Activated CD4-positive, alpha-beta memory T cell treated with anti-CD3 and anti-CD28 coated beads, Interleukin-2, amount 10 ng/mL, durations not matched to agents 7 days and 5 days (primary cell): ENCODE results near the gene FOXP1. TPM values are rescaled to one million over a fixed set of nuclear protein-coding genes. Genes with fewer than 3 reads are reported as not detected.

Source experiments
- CTCF ChIA-PET: fragments of 350-600 bp; sonication (Branson Sonifier 250); formaldehyde crosslinking; loops from one replicate; lab custom pipeline; 2021; ENCODE audit warnings: antibody characterized with exemption, inconsistent platforms; lab: Charles Lee
- POLR2A ChIA-PET: fragments of 350-600 bp; sonication (Branson Sonifier 250); formaldehyde crosslinking; loops from one replicate; lab custom pipeline; 2021; ENCODE audit warnings: antibody characterized with exemption; lab: Charles Lee
- DNase-seq: peaks from one replicate; pipeline ENCODE4 v3.0.0-alpha.2; 2020
- H3K27ac Mint-ChIP-seq: one replicate; pipeline ENCODE4 v1.8.0; 2021; ENCODE audit warnings: mild to moderate bottlenecking, mixed read lengths
- H3K27me3 Mint-ChIP-seq: one replicate; pipeline ENCODE4 v1.8.0; 2021; ENCODE audit warnings: mixed read lengths
- H3K36me3 Mint-ChIP-seq: one replicate; pipeline ENCODE4 v1.8.0; 2021; ENCODE audit warnings: low read depth, mixed read lengths
- H3K4me1 Mint-ChIP-seq: one replicate; pipeline ENCODE4 v1.8.0; 2021; ENCODE audit warnings: mixed read lengths
- H3K4me3 Mint-ChIP-seq: one replicate; pipeline ENCODE4 v1.8.0; 2021; ENCODE audit warnings: mild to moderate bottlenecking, mixed read lengths
- H3K9me3 Mint-ChIP-seq: one replicate; pipeline ENCODE4 v1.8.0; 2021; ENCODE audit warnings: mixed read lengths
- total RNA-seq, 2 experiments: library from RNA; stranded (reverse); gene quantifications; one replicate each; pipeline ENCODE4 v1.2.3, GENCODE V29; 2021

FOXP1 gene
- total RNA-seq, 2 experiments from 2014 or later: 71.3 to 76.9 TPM

DNA sequence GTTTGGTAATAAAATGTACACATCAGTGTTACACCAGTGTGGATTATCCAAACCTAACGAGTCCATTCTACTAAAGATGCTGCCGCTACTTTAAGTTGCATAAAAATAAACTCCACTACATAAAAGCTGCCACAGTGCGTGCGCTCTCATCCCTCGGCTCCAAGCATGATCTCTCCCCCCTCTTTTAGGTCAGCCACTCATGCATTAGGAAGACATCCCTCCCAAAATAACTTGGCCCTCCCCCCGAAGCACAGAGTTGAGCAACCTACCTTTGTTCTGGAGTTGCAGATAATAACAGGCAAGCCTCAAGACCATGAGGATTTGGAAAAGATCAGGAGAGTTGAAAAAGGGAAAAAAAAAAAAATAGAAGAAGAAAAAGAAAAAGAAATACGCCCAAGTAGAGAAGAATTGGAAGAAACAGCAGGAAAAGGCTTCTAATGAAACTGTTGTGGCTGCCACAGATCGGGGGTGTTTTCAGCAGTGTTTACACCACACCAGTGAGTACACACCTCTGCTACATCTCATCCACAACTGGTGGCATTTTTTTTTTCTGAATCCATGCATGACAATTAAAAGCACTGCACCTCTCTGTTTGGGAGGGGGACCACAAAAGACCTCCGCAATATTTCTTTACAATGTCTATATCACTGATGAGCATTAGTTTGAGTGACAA is 339.2 kb downstream of the FOXP1 start:
- Mint-ChIP-seq H3K27ac (no peak overlapping the region), H3K4me1 (no peaks in the 10 kb centered on the region), H3K9me3 (no peaks in the 10 kb centered on the region), H3K36me3 (no peaks in the 10 kb centered on the region), H3K4me3 (no peak overlapping the region), H3K27me3 (no peaks in the 10 kb centered on the region)
- POLR2A ChIA-PET: no interaction called here
- DNase-seq: no peak
- CTCF ChIA-PET: no interaction called here

DNA sequence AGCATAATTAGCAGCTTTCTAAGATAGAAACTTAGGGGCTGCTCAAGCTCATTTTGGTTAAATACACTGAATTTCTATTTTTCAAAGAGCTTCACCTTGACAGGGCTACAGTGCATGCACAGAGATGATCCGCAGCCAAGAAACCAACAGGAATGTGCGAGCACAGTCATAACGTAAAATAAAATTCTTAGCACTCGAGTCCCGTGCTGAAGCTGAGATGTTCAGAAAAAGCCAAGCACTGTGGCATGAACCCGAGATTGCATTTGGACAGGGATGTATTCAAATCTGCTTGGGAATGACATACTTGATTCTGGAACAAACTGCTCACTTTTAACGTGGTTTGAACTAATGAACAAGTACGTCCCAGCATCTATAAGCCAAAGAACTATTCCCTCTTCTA is 340.3 kb downstream of the FOXP1 start:
- CTCF ChIA-PET: interaction anchor here (0.7 kb wide), 1 partner anchor 507 kb away, joined by 3 read pairs; no protein-coding TSS in a partner anchor
- H3K4me1 Mint-ChIP-seq: no peaks in the 10 kb centered on the region
- H3K4me3 Mint-ChIP-seq: no peak overlapping the region
- no peaks in the 10 kb centered on the region for H3K9me3 Mint-ChIP-seq
- POLR2A ChIA-PET: no interaction called here
- DNase-seq: no peak
- H3K27me3 Mint-ChIP-seq: no peaks in the 10 kb centered on the region
- no peak overlapping the region for H3K27ac Mint-ChIP-seq
- no peaks in the 10 kb centered on the region for H3K36me3 Mint-ChIP-seq

DNA sequence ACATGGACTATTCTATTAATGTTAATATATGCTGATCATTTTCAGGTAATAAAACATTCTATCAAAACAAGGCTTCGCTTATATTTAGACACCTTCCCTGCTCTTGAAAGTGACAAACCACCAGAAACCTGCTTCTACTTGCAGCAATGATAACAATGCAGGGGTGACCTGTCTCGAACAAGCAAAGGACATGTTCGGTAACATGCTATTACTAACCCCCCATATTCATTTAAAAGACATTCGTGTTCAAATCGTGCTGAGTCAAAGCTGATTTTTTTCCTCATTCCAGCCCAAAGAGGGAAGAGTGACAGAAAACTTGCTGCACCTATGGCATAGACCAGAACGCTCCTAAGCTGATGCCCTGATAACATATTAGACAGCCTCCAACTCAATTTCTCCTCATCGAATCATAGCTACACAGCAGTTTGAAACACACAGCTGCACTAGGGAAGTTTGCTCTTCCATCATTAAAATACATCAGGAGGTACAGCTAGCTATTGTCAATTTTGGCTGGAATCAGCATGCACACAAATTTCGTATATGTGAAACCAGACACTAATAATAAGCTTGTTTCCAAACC is 341.5 kb downstream of the FOXP1 start:
- H3K9me3 Mint-ChIP-seq: no peaks in the 10 kb centered on the region
- CTCF ChIA-PET: interaction anchor here (0.7 to 1.0 kb wide), 2 partner anchors 12 to 179 kb away, joined by 3 read pairs; no protein-coding TSS in a partner anchor
- H3K4me3 Mint-ChIP-seq: no peak overlapping the region
- H3K36me3 Mint-ChIP-seq: no peaks in the 10 kb centered on the region
- no peak overlapping the region for H3K27ac Mint-ChIP-seq
- POLR2A ChIA-PET: interaction anchor here (1.0 kb wide), 1 partner anchor 101 kb away, joined by 3 read pairs; no protein-coding TSS in a partner anchor
- H3K27me3 Mint-ChIP-seq: no peaks in the 10 kb centered on the region
- no peak for DNase-seq
- H3K4me1 Mint-ChIP-seq: no peaks in the 10 kb centered on the region

- H3K27me3 Mint-ChIP-seq: no peaks in the 10 kb centered on the region
- POLR2A ChIA-PET: no interaction called here
- no peaks in the 10 kb centered on the region for H3K9me3 Mint-ChIP-seq
- DNase-seq: no peak
- peaks cover 3% of the 10 kb centered on the region for H3K36me3 Mint-ChIP-seq
- CTCF ChIA-PET: interaction anchor here (0.7 kb wide), 1 partner anchor 180 kb away, joined by 3 read pairs; no protein-coding TSS in a partner anchor
- no peak overlapping the region for H3K27ac Mint-ChIP-seq
- no peaks in the 10 kb centered on the region for H3K4me1 Mint-ChIP-seq
- no peak overlapping the region for H3K4me3 Mint-ChIP-seq
Observed at GRCh38 chr3:71241246-71241901, 342.2 kb downstream of the FOXP1 start.

- ChIA-PET CTCF (no interaction called here), POLR2A (no interaction called here)
- DNase-seq: no peak
- H3K36me3 Mint-ChIP-seq: peaks cover 6% of the 10 kb centered on the region
- H3K27ac Mint-ChIP-seq: no peak overlapping the region
- H3K4me1 Mint-ChIP-seq: no peaks in the 10 kb centered on the region
- no peaks in the 10 kb centered on the region for H3K27me3 Mint-ChIP-seq
- no peaks in the 10 kb centered on the region for H3K9me3 Mint-ChIP-seq
- no peak overlapping the region for H3K4me3 Mint-ChIP-seq
Observed at GRCh38 chr3:71240034-71240433, 343.5 kb downstream of the FOXP1 start.

DNA sequence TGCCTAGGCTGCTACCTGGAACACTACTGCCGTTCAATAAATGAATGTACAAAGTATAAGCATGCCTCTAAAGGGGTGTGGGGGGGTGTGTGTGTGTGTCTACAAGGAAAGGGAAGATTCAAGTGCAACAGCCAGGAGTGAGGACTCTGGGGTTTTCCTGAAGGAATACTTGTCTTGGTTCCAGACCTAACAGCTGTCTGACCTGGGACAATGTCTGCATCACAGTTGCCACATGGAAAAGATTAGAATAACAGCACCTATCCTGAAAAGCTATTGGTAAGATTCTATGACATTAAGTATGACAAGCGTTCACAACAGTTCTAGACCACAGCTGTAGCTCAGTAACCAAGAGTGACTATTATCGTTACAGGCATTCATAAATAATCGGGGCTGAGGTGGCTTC is 345.2 kb downstream of the FOXP1 start:
- Mint-ChIP-seq H3K27ac (no peak overlapping the region), H3K9me3 (no peaks in the 10 kb centered on the region), H3K27me3 (no peaks in the 10 kb centered on the region), H3K36me3 (peaks cover 6% of the 10 kb centered on the region), H3K4me3 (no peak overlapping the region), H3K4me1 (no peaks in the 10 kb centered on the region)
- ChIA-PET CTCF (no interaction called here), POLR2A (no interaction called here)
- DNase-seq: no peak

DNA sequence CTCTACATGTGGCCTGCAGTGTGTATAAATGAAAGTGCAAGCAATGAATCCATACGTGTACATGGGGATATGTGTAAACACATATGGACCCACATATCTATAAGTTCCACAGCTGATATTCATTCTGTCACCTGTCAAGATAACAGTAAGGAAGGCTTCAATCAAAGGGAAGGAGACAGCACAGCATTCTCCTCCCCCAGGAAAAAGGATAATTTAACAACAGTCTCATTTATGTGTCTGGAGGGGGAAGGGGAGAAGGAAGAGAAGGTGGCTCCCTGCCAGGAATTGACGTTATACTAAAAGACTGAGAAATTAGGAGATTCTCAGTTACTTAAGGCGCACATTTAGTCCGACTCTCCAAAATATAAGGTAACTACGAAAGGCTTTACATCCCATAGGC is 345.9 kb downstream of the FOXP1 start:
- POLR2A ChIA-PET: no interaction called here

DNA sequence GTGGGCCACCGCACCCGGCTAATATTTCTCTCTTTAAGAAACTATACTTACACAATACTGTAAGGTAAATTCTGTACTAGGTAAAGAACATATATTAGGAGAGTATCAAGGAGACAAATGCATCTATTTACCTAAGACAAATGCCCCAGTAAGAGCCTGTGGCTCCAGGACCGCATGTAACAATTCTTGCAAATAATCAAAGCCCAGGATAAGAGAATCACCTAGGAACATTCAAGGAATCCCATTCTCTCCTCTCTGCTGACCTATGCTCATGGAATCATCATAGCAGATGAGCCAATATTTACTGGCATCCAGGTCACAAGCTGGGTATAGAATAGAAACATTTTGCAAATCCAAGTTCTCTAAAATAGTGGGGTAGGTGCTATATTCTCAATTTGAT is 347.7 kb downstream of the FOXP1 start:
- ChIA-PET POLR2A (no interaction called here), CTCF (no interaction called here)
- no peak for DNase-seq
- Mint-ChIP-seq H3K27me3 (no peaks in the 10 kb centered on the region), H3K27ac (no peak overlapping the region), H3K4me3 (no peak overlapping the region), H3K9me3 (no peaks in the 10 kb centered on the region), H3K36me3 (peaks cover 6% of the 10 kb centered on the region), H3K4me1 (peaks cover 9% of the 10 kb centered on the region)

More for the DNA sequence above, 345.9 kb downstream of the FOXP1 start:
- H3K27me3 Mint-ChIP-seq: no peaks in the 10 kb centered on the region
- no peak overlapping the region for H3K27ac Mint-ChIP-seq
- H3K4me1 Mint-ChIP-seq: no peaks in the 10 kb centered on the region
- peaks cover 6% of the 10 kb centered on the region for H3K36me3 Mint-ChIP-seq
- no peak for DNase-seq
- CTCF ChIA-PET: no interaction called here
- H3K9me3 Mint-ChIP-seq: no peaks in the 10 kb centered on the region
- no peak overlapping the region for H3K4me3 Mint-ChIP-seq

- ChIA-PET POLR2A (no interaction called here), CTCF (no interaction called here)
- Mint-ChIP-seq H3K27me3 (peaks cover 10% of the 10 kb centered on the region), H3K27ac (no peak overlapping the region), H3K36me3 (peaks cover 6% of the 10 kb centered on the region), H3K9me3 (no peaks in the 10 kb centered on the region), H3K4me3 (no peak overlapping the region), H3K4me1 (peaks cover 17% of the 10 kb centered on the region)
- no peak for DNase-seq
Observed at GRCh38 chr3:71232895-71233294, 350.6 kb downstream of the FOXP1 start.

DNA sequence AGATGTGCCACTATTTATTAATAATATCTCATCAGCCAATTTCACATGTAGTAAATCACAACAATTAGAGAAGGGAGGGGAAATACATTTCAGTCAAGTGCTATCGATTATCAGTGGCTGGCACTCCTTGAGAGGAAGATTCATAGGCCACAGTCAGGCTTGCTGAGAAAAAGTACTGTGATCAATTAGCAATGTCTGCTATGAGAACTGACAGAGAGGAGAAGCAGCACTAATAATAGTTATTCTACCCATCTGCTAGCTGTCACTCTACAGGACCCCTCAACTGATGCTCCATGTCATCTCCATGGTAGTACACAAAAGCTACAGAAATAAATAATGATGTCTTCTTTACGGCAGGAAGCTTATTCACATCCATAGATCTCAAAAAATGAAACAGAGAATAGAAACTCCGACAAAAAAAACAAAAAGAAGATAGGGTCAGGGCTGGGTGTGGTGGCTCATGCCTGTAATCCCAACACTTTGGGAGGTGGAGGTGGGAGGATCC is 351.3 kb downstream of the FOXP1 start:
- Mint-ChIP-seq H3K4me3 (no peak overlapping the region), H3K4me1 (peaks cover 23% of the 10 kb centered on the region)

DNA sequence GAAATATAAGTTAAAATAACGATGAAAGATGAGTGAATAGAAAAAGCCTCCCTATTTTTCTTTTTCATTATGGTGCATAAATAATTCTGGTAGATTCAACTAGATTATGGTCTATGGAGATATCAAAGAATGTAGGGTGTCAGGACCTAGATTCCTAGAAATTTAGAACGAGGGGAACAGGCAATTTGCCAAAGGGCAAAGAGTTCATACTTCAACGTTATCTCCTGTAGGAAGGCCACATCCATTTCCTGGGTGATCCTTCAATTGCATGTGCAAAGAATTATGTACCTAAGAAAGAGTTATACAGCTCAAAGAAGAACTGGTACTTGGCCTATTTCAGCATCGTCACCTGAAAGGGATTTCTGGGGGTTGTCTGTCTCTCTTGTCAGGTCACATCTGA is 351.8 kb downstream of the FOXP1 start:
- Mint-ChIP-seq H3K4me3 (no peak overlapping the region), H3K9me3 (no peaks in the 10 kb centered on the region), H3K36me3 (peaks cover 6% of the 10 kb centered on the region), H3K27ac (no peak overlapping the region), H3K4me1 (peaks cover 29% of the 10 kb centered on the region), H3K27me3 (peaks cover 10% of the 10 kb centered on the region)
- POLR2A ChIA-PET: no interaction called here
- CTCF ChIA-PET: no interaction called here
- DNase-seq: no peak

More for the DNA sequence above, 351.3 kb downstream of the FOXP1 start:
- Mint-ChIP-seq H3K27me3 (peaks cover 10% of the 10 kb centered on the region), H3K36me3 (peaks cover 6% of the 10 kb centered on the region), H3K27ac (no peak overlapping the region), H3K9me3 (no peaks in the 10 kb centered on the region)
- CTCF ChIA-PET: no interaction called here
- POLR2A ChIA-PET: no interaction called here
- no peak for DNase-seq

DNA sequence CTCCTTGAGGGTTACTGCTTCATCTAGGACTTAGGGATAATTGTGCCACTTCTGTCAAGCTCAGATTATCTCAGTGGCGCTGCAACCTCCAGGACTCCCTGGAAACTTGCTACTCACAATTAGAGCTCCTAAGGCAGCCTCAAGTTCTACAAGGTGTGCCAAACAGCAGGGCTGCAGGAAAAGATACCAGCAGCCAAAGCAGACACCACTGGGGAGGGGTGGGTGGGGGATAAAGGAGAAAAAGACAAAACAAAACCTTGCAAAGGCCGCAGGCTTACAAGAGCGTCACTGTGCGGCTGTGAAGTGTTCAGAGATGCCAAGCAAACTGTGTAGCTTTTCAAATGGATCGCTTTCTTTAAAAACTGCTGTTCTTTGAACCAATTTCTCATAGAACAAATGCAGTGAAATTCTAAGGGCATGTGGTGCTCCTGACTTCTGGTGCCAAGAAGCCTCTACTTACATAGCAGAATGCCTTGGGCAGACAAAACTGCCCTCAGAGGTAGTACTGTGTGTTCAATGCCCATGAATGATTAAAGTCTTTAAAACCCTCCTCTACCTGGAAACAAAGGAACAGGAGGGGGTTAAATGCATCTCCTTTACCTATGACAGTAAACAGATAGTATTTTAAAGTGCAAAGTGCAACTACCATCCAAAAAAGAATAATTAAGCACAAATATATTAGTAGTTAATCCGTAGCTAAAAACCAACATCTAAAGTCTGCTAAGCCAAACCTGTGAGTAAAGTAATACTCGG is 353.4 kb downstream of the FOXP1 start:
- DNase-seq: no peak
- CTCF ChIA-PET: interaction anchor here (1.1 to 1.5 kb wide), 2 partner anchors 9 to 12 kb away, joined by 3 read pairs; no protein-coding TSS in a partner anchor
- Mint-ChIP-seq H3K4me3 (no peak overlapping the region), H3K36me3 (no peaks in the 10 kb centered on the region), H3K27me3 (peaks cover 16% of the 10 kb centered on the region), H3K9me3 (no peaks in the 10 kb centered on the region), H3K4me1 (peaks cover 42% of the 10 kb centered on the region), H3K27ac (no peak overlapping the region)
- POLR2A ChIA-PET: interaction anchor here (1.9 kb wide), 1 partner anchor 100 kb away, joined by 6 read pairs; no protein-coding TSS in a partner anchor
